H1 (cell line): Measurements from ENCODE around the gene HOXB7. TPM values are rescaled to one million over a fixed set of nuclear protein-coding genes. Genes with fewer than 3 reads are reported as not detected.

Experiments
- CTCF ChIA-PET: fragments of 300-600 bp; sonication (Branson Sonifier 250); formaldehyde crosslinking; loops from one replicate; lab custom pipeline; 2021; ENCODE audit not compliant: partially characterized antibody; lab: Charles Lee
- POLR2A ChIA-PET: fragments of 300-600 bp; sonication (Branson Sonifier 250); formaldehyde crosslinking; loops from one replicate; lab custom pipeline; 2021; ENCODE audit warnings: inconsistent platforms; ENCODE audit not compliant: partially characterized antibody; lab: Charles Lee
- DNase-seq, 2 experiments: peaks; one replicate each; pipeline versions ENCODE4 v3.0.0 to v3.0.0-alpha.2; 2010 to 2022; ENCODE audit warnings: low spot score in 2 of 2, low read depth in 1 of 2, mixed read lengths in 1 of 2
- FAIRE-seq: peaks from 2 replicates; lab custom pipeline; 2011; peaks lifted over from hg19 to GRCh38; lab: Jason Lieb, UNC
- H2AFZ ChIP-seq: 2 replicates; pipeline ENCODE4 v1.8.1; 2012; ENCODE audit warnings: low read length, inconsistent platforms
- H2AK5ac ChIP-seq: 2 replicates; pipeline ENCODE4 v1.6.1; 2013; ENCODE audit warnings: low read depth, low read length
- H2BK120ac ChIP-seq: replicated peaks from 2 replicates; pipeline ENCODE3; 2013; ENCODE audit warnings: low read depth, low read length, inconsistent platforms
- H2BK12ac ChIP-seq: 2 replicates; pipeline ENCODE4 v1.6.1; 2013; ENCODE audit warnings: low read depth, low read length
- H2BK15ac ChIP-seq: 2 replicates; pipeline ENCODE4 v1.6.1; 2013; ENCODE audit warnings: low read length
- H2BK20ac ChIP-seq: 2 replicates; pipeline ENCODE4 v1.6.1; 2013; ENCODE audit warnings: low read length
- H2BK5ac ChIP-seq: 2 replicates; pipeline ENCODE4 v1.6.1; 2013; ENCODE audit warnings: low read depth, low read length
- H3K14ac ChIP-seq: 2 replicates; pipeline ENCODE4 v1.6.1; 2013; ENCODE audit warnings: inconsistent platforms; ENCODE audit not compliant: insufficient read length
- H3K18ac ChIP-seq: 2 replicates; pipeline ENCODE4 v1.6.1; 2013; ENCODE audit warnings: low read length; ENCODE audit errors: extremely low read depth
- H3K23ac ChIP-seq: 2 replicates; pipeline ENCODE4 v1.6.1; 2013; ENCODE audit warnings: inconsistent platforms; ENCODE audit not compliant: insufficient read length
- H3K23me2 ChIP-seq: 2 replicates; pipeline ENCODE4 v1.6.1; 2013; ENCODE audit warnings: low read depth, low read length
- H3K27ac ChIP-seq: 2 replicates; pipeline ENCODE4 v1.6.1; 2011; ENCODE audit warnings: low read depth, low read length, inconsistent platforms
- H3K27me3 ChIP-seq, 4 experiments: replicated peaks in 1 of 4; 1 replicate in 1 of 4; 2 replicates in 3 of 4; pipeline versions ENCODE4 v1.6.1 to v1.8.1; 2011 to 2013; ENCODE audit warnings: low read length in 3 of 4, mild to moderate bottlenecking in 3 of 4, inconsistent platforms in 2 of 4, mixed read lengths in 2 of 4, moderate library complexity in 1 of 4; ENCODE audit not compliant: control insufficient read depth in 3 of 4, insufficient read depth in 3 of 4; ENCODE audit errors: extremely low read depth in 1 of 4
- H3K36me3 ChIP-seq, 4 experiments: 2 replicates each; pipeline versions ENCODE4 v1.6.1 to v1.8.1; 2011 to 2013; ENCODE audit warnings: mild to moderate bottlenecking in 4 of 4, low read length in 3 of 4, moderate library complexity in 2 of 4, control low read depth in 1 of 4, inconsistent platforms in 1 of 4; ENCODE audit not compliant: insufficient read depth in 4 of 4, control insufficient read depth in 2 of 4
- H3K4ac ChIP-seq: replicated peaks from 2 replicates; pipeline ENCODE3; 2013; ENCODE audit warnings: low read length, low read depth, mixed read lengths, inconsistent platforms; ENCODE audit not compliant: insufficient read length
- H3K4me1 ChIP-seq, 4 experiments: replicated peaks in 1 of 4; 1 replicate in 1 of 4; 2 replicates in 3 of 4; pipeline versions ENCODE4 v1.6.1 to v1.8.1; 2011 to 2013; ENCODE audit warnings: low read length in 3 of 4, inconsistent platforms in 2 of 4, mixed read lengths in 1 of 4; ENCODE audit not compliant: insufficient read depth in 4 of 4, control insufficient read depth in 3 of 4
- H3K4me2 ChIP-seq, 2 experiments: 2 replicates each; pipeline versions ENCODE4 v1.6.1 to v1.8.1; 2011 to 2013; ENCODE audit warnings: low read depth in 2 of 2, low read length in 2 of 2, control low read depth in 1 of 2, inconsistent platforms in 1 of 2, mild to moderate bottlenecking in 1 of 2; ENCODE audit not compliant: insufficient read depth in 1 of 2
- H3K4me3 ChIP-seq, 4 experiments: fragments of 200-600, 300-600 bp in 1 of 4; sonication (generic), shearing (Covaris generic), sonication (Bioruptor Twin) in 1 of 4; 2 replicates each; pipeline versions ENCODE4 v1.5.1 to v1.8.1; 2011 to 2016; ENCODE audit warnings: low read length in 4 of 4, low read depth in 3 of 4, control low read depth in 2 of 4, inconsistent platforms in 2 of 4, mild to moderate bottlenecking in 2 of 4, mixed read lengths in 1 of 4, moderate library complexity in 1 of 4; ENCODE audit not compliant: insufficient read depth in 2 of 4; ENCODE audit errors: extremely low read depth in 1 of 4
- H3K56ac ChIP-seq: replicated peaks from 2 replicates; pipeline ENCODE3; 2013; ENCODE audit warnings: low read depth, mild to moderate bottlenecking, mixed read lengths, low read length, inconsistent platforms; ENCODE audit not compliant: insufficient read length
- H3K79me1 ChIP-seq: 2 replicates; pipeline ENCODE4 v1.6.1; 2013; ENCODE audit warnings: low read depth, low read length, control low read depth
- H3K79me2 ChIP-seq, 2 experiments: 2 replicates each; pipeline versions ENCODE4 v1.6.1 to v1.8.1; 2012 to 2013; ENCODE audit warnings: low read length in 2 of 2, mild to moderate bottlenecking in 2 of 2, inconsistent platforms in 1 of 2; ENCODE audit not compliant: insufficient read depth in 2 of 2, control insufficient read depth in 1 of 2
- H3K9ac ChIP-seq, 4 experiments: replicated peaks in 1 of 4; 1 replicate in 1 of 4; 2 replicates in 3 of 4; pipeline versions ENCODE4 v1.6.1 to v1.8.1; 2011 to 2013; ENCODE audit warnings: low read depth in 3 of 4, low read length in 3 of 4, control low read depth in 2 of 4, mild to moderate bottlenecking in 2 of 4, moderate library complexity in 2 of 4, inconsistent platforms in 1 of 4; ENCODE audit errors: extremely low read depth in 1 of 4
- H3K9me3 ChIP-seq, 2 experiments: 2 replicates each; pipeline versions ENCODE4 v1.6.1 to v1.8.1; 2012 to 2013; ENCODE audit warnings: mild to moderate bottlenecking in 2 of 2, moderate library complexity in 2 of 2, control low read depth in 1 of 2, inconsistent platforms in 1 of 2, low read depth in 1 of 2, low read length in 1 of 2, mixed read lengths in 1 of 2; ENCODE audit not compliant: insufficient read depth in 2 of 2
- H4K20me1 ChIP-seq, 2 experiments: replicated peaks in 1 of 2; 2 replicates each; pipeline versions ENCODE3 to v1.8.1; 2011 to 2013; ENCODE audit warnings: inconsistent platforms in 2 of 2, low read length in 2 of 2, mild to moderate bottlenecking in 1 of 2; ENCODE audit not compliant: insufficient read depth in 2 of 2, control insufficient read depth in 1 of 2
- H4K5ac ChIP-seq: 2 replicates; pipeline ENCODE4 v1.6.1; 2013; ENCODE audit warnings: low read length, low read depth, mixed read lengths, inconsistent platforms; ENCODE audit not compliant: insufficient read length
- H4K8ac ChIP-seq: 2 replicates; pipeline ENCODE4 v1.8.0; 2013; ENCODE audit warnings: mild to moderate bottlenecking, moderate library complexity, low read length, inconsistent platforms; ENCODE audit not compliant: insufficient read depth; ENCODE audit errors: extremely low read depth
- H4K91ac ChIP-seq: replicated peaks from 2 replicates; pipeline ENCODE3; 2013; ENCODE audit warnings: low read length, mixed read lengths, inconsistent platforms; ENCODE audit not compliant: insufficient read length
- CTBP2 ChIP-seq: IDR thresholded peaks from 2 replicates; pipeline ENCODE4 v1.7.0; 2011; ENCODE audit warnings: borderline replicate concordance, mild to moderate bottlenecking, moderate library complexity, mixed read lengths, low read length; ENCODE audit not compliant: insufficient read depth, insufficient read length
- MAFK ChIP-seq: IDR thresholded peaks from 2 replicates; pipeline ENCODE4 v1.6.1; 2012; ENCODE audit warnings: low read depth, mild to moderate bottlenecking, improper control_type of control experiment, low read length
- POU5F1 ChIP-seq: IDR thresholded peaks from 2 replicates; pipeline ENCODE4 v1.6.1; 2011; ENCODE audit warnings: low read depth, mild to moderate bottlenecking, low read length, moderate library complexity
- RXRA ChIP-seq: IDR thresholded peaks from 2 replicates; pipeline ENCODE4 v1.6.1; 2011; ENCODE audit warnings: low read depth, mild to moderate bottlenecking, low read length, moderate library complexity; ENCODE audit not compliant: insufficient read depth
- SP2 ChIP-seq: IDR thresholded peaks from 2 replicates; pipeline ENCODE4 v1.6.1; 2012; ENCODE audit warnings: mild to moderate bottlenecking, low read length, inconsistent platforms
- SUZ12 ChIP-seq: fragments of 200-600 bp; sonication (generic); IDR thresholded peaks from 2 replicates; pipeline ENCODE4 v1.6.1; 2012; ENCODE audit warnings: mild to moderate bottlenecking, inconsistent platforms, low read length, moderate library complexity, mixed read lengths
- WGBS, 2 experiments: shearing (Covaris generic) in 1 of 2; methylation state at CpG; one replicate each; pipeline versions ENCODE4 v1.1.6 to v1.1.7; 2013 to 2015; ENCODE audit warnings: low lambda C conversion rate in 2 of 2, mixed read lengths in 2 of 2, inconsistent platforms in 1 of 2, low coverage in 1 of 2, missing lambda C conversion rate in 1 of 2; ENCODE audit not compliant: insufficient replicate concordance in 2 of 2, insufficient coverage in 1 of 2, insufficient read length in 1 of 2; ENCODE audit errors: extremely low coverage in 1 of 2, missing lambda C conversion rate in 1 of 2; 5-methylcytosine and 5-hydroxymethylcytosine counted together
- polyA plus RNA-seq, 7 experiments: library from polyadenylated mRNA; depleted of rRNA in 3 of 7; stranded (reverse) in 5 of 7; unstranded in 2 of 7; fragments of >200 nt in 5 of 7; fragments of 200-250 nt in 2 of 7; gene quantifications; 1 replicate in 5 of 7; 2 replicates in 1 of 7; 4 replicates in 1 of 7; pipeline versions ENCODE4 v1.2.1 to v1.2.3, GENCODE V29; 2011 to 2013; ENCODE audit warnings: missing spikeins in 2 of 7, mixed read lengths in 2 of 7
- total RNA-seq: library from RNA; stranded (reverse); fragmentation: NEBNext Ultra II Directional; extraction: Animal tissue kit (Norgen Biotek cat#: 25700); gene quantifications from 2 replicates; pipeline ENCODE4 v1.2.1, GENCODE V29; 2021
- TF ChIP-seq, protein P1 (sequence below), 3 experiments: IDR thresholded peaks; 1 replicate in 2 of 3; 2 replicates in 1 of 3; pipeline versions ENCODE4 v1.5.1 to v1.6.1; 2011; ENCODE audit warnings: low read length in 3 of 3, mild to moderate bottlenecking in 3 of 3, inconsistent platforms in 2 of 3, low read depth in 1 of 3, moderate library complexity in 1 of 3; ENCODE audit not compliant: insufficient read depth in 1 of 3; ENCODE audit errors: control extremely low read depth in 1 of 3

HOXB7 gene
- total and polyA plus RNA-seq, 2 of the 8 experiments (the other 6 are each of a cell fraction or from before 2014, with no cell fraction given): not detected

GRCh38 chr17:48642059-48642842 lies 31.4 kb upstream of the HOXB7 start:
- Histone ChIP-seq H4K91ac (no peak overlapping the region), H3K4me3 (no peak overlapping the region), H3K36me3 (peaks cover 0 to 10% (median 0%) of the 10 kb centered on the region in 4 experiments; a peak in 1 of 8 replicates), H3K79me2 (no peaks in the 10 kb centered on the region), H3K14ac (no peak overlapping the region), H4K20me1 (peaks cover 6 to 26% of the 10 kb centered on the region in 2 experiments), H3K9me3 (no peaks in the 10 kb centered on the region), H3K18ac (no peak overlapping the region; the same call in 1 of the 2 replicates), H2AFZ (no peak overlapping the region), H3K23me2 (peaks cover 3% of the 10 kb centered on the region; the same call in 1 of the 2 replicates), H3K9ac (no peak overlapping the region), H3K27ac (no peak overlapping the region), H4K5ac (no peak overlapping the region), H3K4me1 (peaks cover 0 to 10% (median 9%) of the 10 kb centered on the region in 4 experiments; a peak in 5 of 7 replicates), H2BK5ac (no peak overlapping the region), H3K4ac (no peak overlapping the region), H3K23ac (no peak overlapping the region), H3K4me2 (peak overlapping the region; percentile 7 to 37; a peak in 3 of 4 replicates), H2BK15ac (no peak overlapping the region), H2BK20ac (no peak overlapping the region), H3K27me3 (peaks cover 98 to 100% (median 100%) of the 10 kb centered on the region in 4 experiments), H3K79me1 (no peaks in the 10 kb centered on the region), H2AK5ac (no peak overlapping the region), H4K8ac (peak overlapping the region; percentile 85), H2BK120ac (no peak overlapping the region), H2BK12ac (peak overlapping the region; percentile 60; the same call in 1 of the 2 replicates), H3K56ac (no peak overlapping the region)
- no peak for FAIRE-seq
- WGBS, 2 experiments: 5% methylated on average over 51 of the region's 58 CpGs; no CpG with 5 or more reads in 1 of the 2 experiments
- ChIA-PET POLR2A (no interaction called here), CTCF (interaction anchor here (0.6 to 3.4 kb wide), 10 partner anchors 13 to 237 kb away, joined by 3 to 15 read pairs (median 3); no protein-coding TSS in a partner anchor)
- DNase-seq: peak in 1 of 2 experiments; percentile 79
- no peak for TF ChIP-seq RXRA
- TF ChIP-seq, protein P1, sequence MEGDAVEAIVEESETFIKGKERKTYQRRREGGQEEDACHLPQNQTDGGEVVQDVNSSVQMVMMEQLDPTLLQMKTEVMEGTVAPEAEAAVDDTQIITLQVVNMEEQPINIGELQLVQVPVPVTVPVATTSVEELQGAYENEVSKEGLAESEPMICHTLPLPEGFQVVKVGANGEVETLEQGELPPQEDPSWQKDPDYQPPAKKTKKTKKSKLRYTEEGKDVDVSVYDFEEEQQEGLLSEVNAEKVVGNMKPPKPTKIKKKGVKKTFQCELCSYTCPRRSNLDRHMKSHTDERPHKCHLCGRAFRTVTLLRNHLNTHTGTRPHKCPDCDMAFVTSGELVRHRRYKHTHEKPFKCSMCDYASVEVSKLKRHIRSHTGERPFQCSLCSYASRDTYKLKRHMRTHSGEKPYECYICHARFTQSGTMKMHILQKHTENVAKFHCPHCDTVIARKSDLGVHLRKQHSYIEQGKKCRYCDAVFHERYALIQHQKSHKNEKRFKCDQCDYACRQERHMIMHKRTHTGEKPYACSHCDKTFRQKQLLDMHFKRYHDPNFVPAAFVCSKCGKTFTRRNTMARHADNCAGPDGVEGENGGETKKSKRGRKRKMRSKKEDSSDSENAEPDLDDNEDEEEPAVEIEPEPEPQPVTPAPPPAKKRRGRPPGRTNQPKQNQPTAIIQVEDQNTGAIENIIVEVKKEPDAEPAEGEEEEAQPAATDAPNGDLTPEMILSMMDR (IDR thresholded peaks at IDR 0.05; ENCODE audit: control extremely low read depth in 1 of 3, insufficient read depth in 1 of 3, low read depth in 1 of 3, low read length in 3 of 3): peak; percentile 38 to 46 (median 41)
- no peak for TF ChIP-seq SP2
- no peak for TF ChIP-seq POU5F1
- peak; percentile 29 for TF ChIP-seq CTBP2
- peak; percentile 95 for TF ChIP-seq SUZ12
- TF ChIP-seq MAFK: no peak
